ENCODE results near the gene NMNAT3.

DNA sequence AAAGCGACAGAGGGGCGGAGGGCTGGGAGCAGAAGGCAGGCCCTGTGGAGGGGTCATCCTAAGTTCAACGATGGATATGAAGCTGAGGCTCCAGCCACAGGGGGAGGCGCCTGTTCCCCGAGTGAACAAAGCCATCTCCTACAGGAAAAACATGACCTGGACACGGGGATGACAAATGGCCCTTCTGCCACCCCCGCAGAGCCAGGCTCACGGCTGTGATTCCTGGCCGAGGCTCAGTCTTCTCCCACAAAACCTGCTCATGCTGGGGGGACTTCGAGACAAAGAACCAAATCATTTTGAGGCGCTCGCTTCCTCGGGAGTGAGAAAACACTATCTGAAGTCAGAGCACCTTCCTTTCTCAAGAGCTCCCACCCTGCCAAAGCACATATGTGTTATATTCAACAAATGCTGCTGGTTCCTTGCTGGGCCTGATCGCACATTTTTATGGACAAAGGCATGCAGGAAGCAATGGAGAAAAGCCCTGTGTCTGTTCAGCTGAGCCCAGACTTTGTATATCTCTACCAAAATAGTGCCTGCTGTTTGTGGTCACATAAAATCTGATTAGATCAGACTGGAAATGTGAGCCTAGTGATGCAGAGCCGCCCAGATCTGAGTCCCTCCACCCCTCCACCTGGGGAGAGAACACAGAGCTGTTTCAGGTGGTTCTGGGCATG lies 143.9 kb downstream of the NMNAT3 start:
- no peak for TF ChIP-seq POLR2A (IDR thresholded peaks at IDR 0.05; ENCODE audit: low read length)
- no peak for TF ChIP-seq GATA1 (IDR thresholded peaks at IDR 0.05; ENCODE audit: low read depth, low read length)

All from erythroblast (primary cell).